Measurements from ENCODE around the gene PRELP.

PRELP gene

GRCh38 chr1:203486618-203487370 lies 11.2 kb downstream of the PRELP start:
- Histone ChIP-seq H3K27ac (ENCODE audit: insufficient read depth, low read depth, low read length, poor library complexity, severe bottlenecking) (no peak overlapping the region), H3K4me1 (ENCODE audit: control insufficient read depth, insufficient read depth, low read length) (peaks cover 8% of the 10 kb centered on the region)

GRCh38 chr1:203488539-203488938 lies 12.9 kb downstream of the PRELP start:
- 94 to 95% methylated on average over 7 of the region's 7 CpGs for WGBS, 2 experiments
- Histone ChIP-seq H3K4me1 (ENCODE audit: control insufficient read depth, insufficient read depth, low read length) (peaks cover 14% of the 10 kb centered on the region), H3K4me3 (ENCODE audit: insufficient read depth, low read depth, low read length) (no peak overlapping the region), H3K36me3 (ENCODE audit: control insufficient read depth, insufficient read depth, low read length) (no peaks in the 10 kb centered on the region), H3K9me3 (ENCODE audit: control insufficient read depth, low read length) (no peaks in the 10 kb centered on the region), H3K27me3 (ENCODE audit: control insufficient read depth, insufficient read depth, low read length, poor library complexity, severe bottlenecking) (peaks cover 10% of the 10 kb centered on the region), H3K27ac (ENCODE audit: insufficient read depth, low read depth, low read length, poor library complexity, severe bottlenecking) (no peak overlapping the region)

More at GRCh38 chr1:203486618-203487370, 11.2 kb downstream of the PRELP start:
- 93% methylated on average over 28 of the region's 28 CpGs for WGBS, 2 experiments
- peak overlapping the region; percentile 36 for H3K4me3 ChIP-seq (ENCODE audit: insufficient read depth, low read depth, low read length)
- H3K36me3 ChIP-seq (ENCODE audit: control insufficient read depth, insufficient read depth, low read length): no peaks in the 10 kb centered on the region
- H3K27me3 ChIP-seq (ENCODE audit: control insufficient read depth, insufficient read depth, low read length, poor library complexity, severe bottlenecking): peaks cover 4% of the 10 kb centered on the region
- no peaks in the 10 kb centered on the region for H3K9me3 ChIP-seq (ENCODE audit: control insufficient read depth, low read length)

- peaks cover 21% of the 10 kb centered on the region for H3K4me1 ChIP-seq (ENCODE audit: control insufficient read depth, insufficient read depth, low read length)
- H3K9me3 ChIP-seq (ENCODE audit: control insufficient read depth, low read length): no peaks in the 10 kb centered on the region
- no peaks in the 10 kb centered on the region for H3K36me3 ChIP-seq (ENCODE audit: control insufficient read depth, insufficient read depth, low read length)
- WGBS, 2 experiments: 95 to 96% methylated on average over 9 of the region's 9 CpGs
- H3K4me3 ChIP-seq (ENCODE audit: insufficient read depth, low read depth, low read length): no peak overlapping the region
- H3K27ac ChIP-seq (ENCODE audit: insufficient read depth, low read depth, low read length, poor library complexity, severe bottlenecking): no peak overlapping the region
- peaks cover 10% of the 10 kb centered on the region for H3K27me3 ChIP-seq (ENCODE audit: control insufficient read depth, insufficient read depth, low read length, poor library complexity, severe bottlenecking)
Observed at GRCh38 chr1:203490607-203491006, 15.0 kb downstream of the PRELP start.

GRCh38 chr1:203491664-203492063 lies 16.1 kb downstream of the PRELP start:
- H3K9me3 ChIP-seq (ENCODE audit: control insufficient read depth, low read length): no peaks in the 10 kb centered on the region
- H3K27ac ChIP-seq (ENCODE audit: insufficient read depth, low read depth, low read length, poor library complexity, severe bottlenecking): no peak overlapping the region
- H3K27me3 ChIP-seq (ENCODE audit: control insufficient read depth, insufficient read depth, low read length, poor library complexity, severe bottlenecking): peaks cover 10% of the 10 kb centered on the region
- WGBS, 2 experiments: 41 to 58% methylated on average over 8 to 9 of the region's 9 CpGs
- H3K36me3 ChIP-seq (ENCODE audit: control insufficient read depth, insufficient read depth, low read length): no peaks in the 10 kb centered on the region
- no peak overlapping the region for H3K4me3 ChIP-seq (ENCODE audit: insufficient read depth, low read depth, low read length)
- H3K4me1 ChIP-seq (ENCODE audit: control insufficient read depth, insufficient read depth, low read length): peaks cover 21% of the 10 kb centered on the region

GRCh38 chr1:203492082-203492747 lies 16.6 kb downstream of the PRELP start:
- H3K36me3 ChIP-seq (ENCODE audit: control insufficient read depth, insufficient read depth, low read length): no peaks in the 10 kb centered on the region
- H3K27ac ChIP-seq (ENCODE audit: insufficient read depth, low read depth, low read length, poor library complexity, severe bottlenecking): no peak overlapping the region
- peaks cover 10% of the 10 kb centered on the region for H3K27me3 ChIP-seq (ENCODE audit: control insufficient read depth, insufficient read depth, low read length, poor library complexity, severe bottlenecking)
- WGBS, 2 experiments: 59 to 65% methylated on average over 8 of the region's 8 CpGs
- no peak overlapping the region for H3K4me3 ChIP-seq (ENCODE audit: insufficient read depth, low read depth, low read length)
- H3K4me1 ChIP-seq (ENCODE audit: control insufficient read depth, insufficient read depth, low read length): peaks cover 20% of the 10 kb centered on the region
- H3K9me3 ChIP-seq (ENCODE audit: control insufficient read depth, low read length): no peaks in the 10 kb centered on the region

- Histone ChIP-seq H3K36me3 (ENCODE audit: control insufficient read depth, insufficient read depth, low read length) (no peaks in the 10 kb centered on the region), H3K9me3 (ENCODE audit: control insufficient read depth, low read length) (no peaks in the 10 kb centered on the region), H3K27ac (ENCODE audit: insufficient read depth, low read depth, low read length, poor library complexity, severe bottlenecking) (no peak overlapping the region), H3K4me1 (ENCODE audit: control insufficient read depth, insufficient read depth, low read length) (peaks cover 19% of the 10 kb centered on the region), H3K4me3 (ENCODE audit: insufficient read depth, low read depth, low read length) (no peak overlapping the region), H3K27me3 (ENCODE audit: control insufficient read depth, insufficient read depth, low read length, poor library complexity, severe bottlenecking) (peaks cover 10% of the 10 kb centered on the region)
- WGBS, 2 experiments: 95% methylated on average over 6 of the region's 6 CpGs
Observed at GRCh38 chr1:203492748-203493130, 17.1 kb downstream of the PRELP start.

GRCh38 chr1:203493901-203494300 lies 18.3 kb downstream of the PRELP start, which contains the start of gene OPTC:
OPTC (plus strand) TSS chr1:203494153; CDS start chr1:203496006, 1,853 bp downstream.
- WGBS, 2 experiments: 57 to 62% methylated on average over 5 of the region's 5 CpGs
- Histone ChIP-seq H3K27me3 (ENCODE audit: control insufficient read depth, insufficient read depth, low read length, poor library complexity, severe bottlenecking) (peaks cover 10% of the 10 kb centered on the region), H3K36me3 (ENCODE audit: control insufficient read depth, insufficient read depth, low read length) (no peaks in the 10 kb centered on the region), H3K4me1 (ENCODE audit: control insufficient read depth, insufficient read depth, low read length) (peaks cover 19% of the 10 kb centered on the region), H3K27ac (ENCODE audit: insufficient read depth, low read depth, low read length, poor library complexity, severe bottlenecking) (no peak within 1 kb of the TSS), H3K4me3 (ENCODE audit: insufficient read depth, low read depth, low read length) (no peak within 1 kb of the TSS), H3K9me3 (ENCODE audit: control insufficient read depth, low read length) (no peaks in the 10 kb centered on the region)

GRCh38 chr1:203495845-203496244 lies 20.2 kb downstream of the PRELP start:
- WGBS, 2 experiments: 90 to 92% methylated on average over 7 of the region's 7 CpGs
- peaks cover 19% of the 10 kb centered on the region for H3K4me1 ChIP-seq (ENCODE audit: control insufficient read depth, insufficient read depth, low read length)

GRCh38 chr1:203497269-203497777 lies 21.7 kb downstream of the PRELP start:
- H3K4me1 ChIP-seq (ENCODE audit: control insufficient read depth, insufficient read depth, low read length): peaks cover 9% of the 10 kb centered on the region
- no peaks in the 10 kb centered on the region for H3K36me3 ChIP-seq (ENCODE audit: control insufficient read depth, insufficient read depth, low read length)
- WGBS, 2 experiments: 93 to 96% methylated on average over 5 of the region's 5 CpGs
- H3K9me3 ChIP-seq (ENCODE audit: control insufficient read depth, low read length): no peaks in the 10 kb centered on the region
- no peak overlapping the region for H3K27ac ChIP-seq (ENCODE audit: insufficient read depth, low read depth, low read length, poor library complexity, severe bottlenecking)
- no peak overlapping the region for H3K4me3 ChIP-seq (ENCODE audit: insufficient read depth, low read depth, low read length)
- H3K27me3 ChIP-seq (ENCODE audit: control insufficient read depth, insufficient read depth, low read length, poor library complexity, severe bottlenecking): peaks cover 2% of the 10 kb centered on the region

More at GRCh38 chr1:203495845-203496244, 20.2 kb downstream of the PRELP start:
- Histone ChIP-seq H3K27me3 (ENCODE audit: control insufficient read depth, insufficient read depth, low read length, poor library complexity, severe bottlenecking) (peaks cover 10% of the 10 kb centered on the region), H3K27ac (ENCODE audit: insufficient read depth, low read depth, low read length, poor library complexity, severe bottlenecking) (no peak overlapping the region), H3K9me3 (ENCODE audit: control insufficient read depth, low read length) (no peaks in the 10 kb centered on the region), H3K4me3 (ENCODE audit: insufficient read depth, low read depth, low read length) (no peak overlapping the region), H3K36me3 (ENCODE audit: control insufficient read depth, insufficient read depth, low read length) (no peaks in the 10 kb centered on the region)

- Histone ChIP-seq H3K27ac (ENCODE audit: insufficient read depth, low read depth, low read length, poor library complexity, severe bottlenecking) (no peak overlapping the region), H3K9me3 (ENCODE audit: control insufficient read depth, low read length) (no peaks in the 10 kb centered on the region), H3K4me1 (ENCODE audit: control insufficient read depth, insufficient read depth, low read length) (no peaks in the 10 kb centered on the region), H3K36me3 (ENCODE audit: control insufficient read depth, insufficient read depth, low read length) (no peaks in the 10 kb centered on the region), H3K27me3 (ENCODE audit: control insufficient read depth, insufficient read depth, low read length, poor library complexity, severe bottlenecking) (no peaks in the 10 kb centered on the region), H3K4me3 (ENCODE audit: insufficient read depth, low read depth, low read length) (no peak overlapping the region)
- WGBS, 2 experiments: 94 to 96% methylated on average over 6 to 7 of the region's 7 CpGs
Observed at GRCh38 chr1:203499643-203500278, 24.2 kb downstream of the PRELP start.

Measured in ectodermal cell (in vitro differentiated cells).